HG02759 (cell line): ENCODE measurements around the gene RBP4.

Experiments
- ATAC-seq: cut with Tn5 transposase; IDR thresholded peaks from one replicate; pipeline ENCODE4 v1.9.1; 2021; ENCODE audit warnings: mild to moderate bottlenecking, moderate library complexity; ENCODE audit not compliant: unreplicated experiment

The RBP4 gene

DNA sequence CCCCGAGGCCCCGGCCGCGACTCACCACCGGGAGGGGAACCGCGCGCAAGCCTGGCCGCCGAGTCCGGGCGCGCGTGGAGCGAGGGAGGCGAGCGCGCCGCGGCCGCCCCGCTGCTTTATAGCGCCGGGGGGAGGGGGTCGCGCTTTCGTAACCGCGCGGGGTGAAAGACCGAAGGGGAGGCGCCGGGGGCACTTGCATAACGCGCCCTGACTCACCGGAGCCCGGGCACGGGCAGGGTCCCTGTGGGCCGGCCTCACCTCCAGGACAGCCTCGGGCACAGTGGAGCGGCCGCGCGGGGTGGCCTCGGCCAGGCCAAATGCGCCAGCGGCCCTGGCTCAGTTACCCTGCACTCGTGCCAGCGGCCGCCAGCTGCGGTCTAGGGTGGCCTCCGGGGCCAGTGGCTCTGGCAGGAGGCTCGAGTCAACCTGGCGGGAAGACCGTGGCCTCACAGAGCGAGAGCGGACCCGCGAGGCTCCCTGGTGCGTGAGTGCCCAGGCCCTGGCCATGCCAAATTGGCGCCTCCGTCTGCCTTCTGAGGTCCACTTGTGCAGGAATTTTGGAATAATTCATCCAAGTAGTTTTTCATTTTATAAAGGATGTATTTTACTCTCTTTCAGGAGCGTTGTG lies at the start of gene RBP4:
RBP4 (minus strand) TSS at position 90 of the 628 bp plus-strand sequence. CDS start 207 bp downstream, outside the sequence.
- no peak for ATAC-seq

DNA sequence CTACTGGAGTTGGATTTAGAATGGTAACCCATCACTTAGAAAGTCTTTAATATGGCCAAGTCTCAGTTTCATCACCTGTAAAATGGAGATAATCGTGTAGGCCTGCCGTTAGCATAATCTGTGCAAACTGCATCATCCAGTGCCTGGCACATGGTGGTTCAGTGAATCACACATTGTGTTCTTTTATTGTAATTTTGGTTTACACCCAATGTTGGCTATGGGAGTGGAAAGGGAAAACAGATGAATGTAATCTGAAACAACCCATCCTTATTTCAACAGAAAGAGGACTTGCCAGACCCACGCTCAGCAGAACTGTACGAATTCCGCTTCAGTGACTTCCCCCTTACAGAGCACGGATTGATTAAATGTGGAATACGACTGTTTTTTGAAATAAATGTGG lies 38.8 kb upstream of the RBP4 start:
- no peak for ATAC-seq

DNA sequence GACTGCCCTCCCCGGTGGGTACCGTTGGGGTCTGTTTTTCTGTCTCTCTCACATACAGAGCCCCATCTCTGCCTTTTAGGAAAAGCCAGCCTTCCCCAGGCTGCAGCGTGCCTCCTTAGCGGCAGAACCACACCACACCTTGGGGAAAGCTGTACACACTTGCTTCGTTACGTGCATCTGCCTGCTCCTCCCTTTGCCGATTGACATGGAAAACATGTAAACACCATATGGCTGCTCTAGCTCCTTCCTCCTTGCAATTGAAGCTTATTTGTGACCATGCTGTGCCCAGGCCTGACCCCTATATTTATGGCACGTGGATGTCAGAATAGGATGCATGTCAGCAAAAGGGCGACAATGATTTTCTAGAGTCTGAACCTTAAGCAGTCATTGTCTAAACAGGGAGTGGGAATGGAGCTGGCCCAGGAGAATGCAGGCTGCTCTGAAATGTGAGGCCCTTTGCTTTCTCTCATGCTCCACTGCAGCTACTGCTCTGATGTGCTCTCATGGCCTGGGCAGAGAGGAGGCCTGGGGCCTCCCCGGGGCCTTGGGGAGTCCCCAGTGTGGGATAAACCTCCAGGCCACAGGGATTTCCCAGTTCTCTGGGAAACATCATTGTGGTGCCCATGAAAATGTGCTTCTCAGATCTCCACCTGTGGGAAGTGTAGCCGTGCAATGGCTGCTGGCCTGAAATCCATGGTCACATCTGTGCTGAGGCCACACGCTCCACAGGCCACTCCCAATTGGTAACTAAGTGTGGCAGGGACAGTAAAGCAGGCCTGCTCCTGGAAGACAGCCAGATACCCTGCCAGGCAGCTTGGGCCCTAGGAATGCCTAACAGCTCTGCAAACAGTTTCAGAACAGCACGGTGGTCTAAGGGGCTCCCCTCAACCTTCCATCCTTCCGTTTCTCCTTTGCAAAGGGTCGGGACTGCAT lies 29.9 kb upstream of the RBP4 start:
- no peak for ATAC-seq

DNA sequence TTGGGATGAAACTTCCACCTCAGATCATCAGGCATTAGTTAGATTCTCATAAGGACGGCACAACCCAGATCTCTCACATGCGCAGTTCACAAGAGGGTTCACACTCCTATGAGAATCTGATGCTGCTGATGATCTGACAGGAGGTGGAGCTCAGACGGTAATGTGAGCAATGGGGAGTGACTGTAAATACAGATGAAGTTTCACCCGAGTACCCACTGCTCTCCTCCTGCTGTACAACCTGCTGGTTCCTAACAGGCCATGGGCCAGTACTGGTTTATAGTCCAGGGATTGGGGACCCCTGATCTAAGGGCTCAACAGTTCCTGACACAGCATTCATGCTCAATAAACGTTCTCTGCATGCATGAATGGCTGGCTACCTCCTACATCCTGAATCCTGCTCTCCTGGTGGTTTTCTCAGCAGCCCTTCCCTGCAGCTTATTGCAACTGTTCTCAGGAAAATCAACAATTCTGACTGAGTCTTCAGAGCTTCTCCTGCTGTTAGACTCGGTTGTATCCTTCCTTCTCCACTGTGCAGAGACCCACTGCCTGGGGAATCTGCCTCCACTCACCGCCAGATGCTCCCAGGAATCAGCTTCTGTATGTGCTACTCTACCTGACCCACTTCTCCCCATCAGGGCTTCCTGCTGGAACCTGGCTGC lies 28.7 kb upstream of the RBP4 start:
- no peak for ATAC-seq

DNA sequence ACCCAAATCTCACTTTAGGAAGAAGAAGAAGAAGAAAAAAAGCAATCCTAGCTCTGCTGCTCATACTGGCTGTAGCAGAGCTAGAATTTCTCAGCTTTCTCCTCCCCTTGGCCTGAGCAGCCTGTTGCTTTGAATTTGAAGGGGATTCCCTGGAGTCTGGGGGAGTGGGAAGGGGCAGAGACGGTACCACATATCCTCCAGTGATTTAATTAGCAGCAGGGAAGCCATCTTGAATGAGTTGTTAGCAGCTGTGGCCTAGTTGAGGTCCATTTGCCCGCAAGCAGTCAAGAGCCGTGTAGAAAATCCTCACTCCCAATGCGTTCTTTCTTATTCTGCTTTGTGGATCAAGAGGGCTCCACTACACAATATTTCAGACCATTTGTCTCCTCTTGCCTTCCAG lies 27.8 kb upstream of the RBP4 start:
- ATAC-seq = no peak

DNA sequence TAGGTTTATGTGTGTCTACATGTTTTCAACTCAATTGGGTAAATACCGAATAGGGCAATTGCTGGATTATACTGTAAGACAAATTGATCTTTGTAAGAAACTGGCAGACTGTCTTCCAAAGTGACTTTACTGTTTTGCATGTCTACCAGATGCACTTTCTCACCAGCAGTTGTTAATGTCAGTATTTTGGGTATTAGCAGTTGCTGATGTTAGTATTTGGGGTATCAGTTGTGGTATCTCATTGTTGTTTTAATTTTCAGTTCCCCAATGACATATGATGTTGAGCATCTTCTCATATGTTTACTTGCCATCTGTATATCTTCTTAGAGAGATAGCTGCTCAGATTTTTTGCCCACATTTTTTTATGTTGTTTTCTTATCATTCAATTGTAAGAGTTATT lies 21.9 kb upstream of the RBP4 start:
- no peak for ATAC-seq

DNA sequence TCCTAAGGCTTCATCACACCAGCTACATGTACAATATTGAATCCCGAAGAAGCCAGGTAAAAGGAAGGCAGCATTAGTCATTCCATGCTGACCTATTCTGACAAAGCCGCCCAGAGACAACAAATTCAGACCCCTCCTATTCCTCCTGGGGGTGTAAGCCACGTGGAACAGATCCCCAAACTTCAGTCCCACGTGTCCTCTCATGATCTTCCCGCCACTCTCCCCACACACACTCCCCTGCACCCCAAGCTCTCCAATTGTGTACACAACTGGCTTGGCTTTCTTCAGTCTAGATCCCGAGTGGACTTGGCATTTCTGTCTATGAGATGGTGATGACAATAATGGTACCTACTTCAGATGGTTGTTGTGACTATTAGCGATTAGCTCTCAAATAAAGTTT lies 19.9 kb upstream of the RBP4 start:
- ATAC-seq = no peak

DNA sequence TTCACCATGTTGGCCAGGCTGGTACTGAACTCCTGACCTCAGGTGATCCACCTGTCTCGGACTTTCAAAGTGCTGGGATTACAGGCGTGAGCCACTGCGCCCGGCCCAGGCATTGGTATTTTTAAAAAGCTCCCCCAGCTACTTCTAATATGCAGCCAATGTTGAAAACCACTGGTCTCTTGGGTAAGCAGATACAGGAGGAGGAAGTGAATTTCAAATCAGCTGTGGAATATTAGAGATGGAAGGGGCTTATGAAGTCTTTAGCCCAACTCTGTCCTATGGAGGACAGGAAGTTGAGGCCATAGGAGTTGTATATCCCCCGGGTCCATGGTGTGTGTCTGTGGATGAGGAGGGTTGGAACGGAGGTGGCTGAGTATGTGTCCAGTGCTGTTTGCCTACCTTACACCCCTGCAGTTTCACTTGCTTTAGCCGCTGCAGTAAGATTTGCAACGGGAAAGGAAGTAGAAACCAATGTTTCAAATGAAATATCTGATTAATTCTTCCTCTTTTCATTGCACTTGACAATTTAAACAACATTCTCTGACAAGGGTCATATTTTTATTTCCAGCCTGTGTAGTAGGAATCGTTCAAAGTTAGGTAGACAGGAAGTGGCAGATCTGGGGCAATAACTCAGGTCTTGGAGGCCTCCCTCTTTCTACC lies 14.7 kb upstream of the RBP4 start:
- no peak for ATAC-seq

DNA sequence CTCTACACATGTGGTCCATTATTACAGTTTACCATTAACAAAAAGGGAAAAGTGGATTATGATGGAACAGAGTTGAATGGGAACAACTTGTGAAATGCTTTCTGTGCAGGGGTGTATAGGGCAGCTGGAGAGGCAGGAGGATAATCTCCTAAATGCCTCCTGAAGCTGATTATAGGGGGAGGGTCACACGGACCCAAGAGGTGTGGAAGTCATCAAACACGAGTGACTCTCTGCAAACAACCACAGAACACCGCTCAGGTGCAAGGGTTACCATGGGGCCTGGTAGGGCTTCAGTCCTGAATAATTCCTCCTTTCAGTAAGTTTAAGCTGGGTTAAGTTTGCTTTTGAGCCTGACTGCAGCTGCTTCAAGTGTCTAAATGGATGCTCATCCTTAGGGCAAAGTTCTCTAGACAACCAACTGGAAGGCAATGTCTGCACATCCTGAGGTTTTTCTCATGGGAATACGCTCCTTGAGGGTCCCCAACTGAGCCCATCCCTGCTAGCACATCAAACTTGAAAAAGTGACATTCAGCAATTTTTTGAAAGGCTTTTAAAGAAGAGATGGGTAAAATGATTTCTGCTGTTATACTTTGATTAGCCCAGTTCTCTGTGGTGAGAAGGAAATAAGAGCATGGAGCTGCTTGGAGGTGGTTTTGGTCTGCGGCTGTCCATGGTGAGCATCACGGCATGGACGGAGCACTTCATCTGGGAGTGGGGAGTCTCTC lies 13.2 kb upstream of the RBP4 start:
- ATAC-seq = no peak

DNA sequence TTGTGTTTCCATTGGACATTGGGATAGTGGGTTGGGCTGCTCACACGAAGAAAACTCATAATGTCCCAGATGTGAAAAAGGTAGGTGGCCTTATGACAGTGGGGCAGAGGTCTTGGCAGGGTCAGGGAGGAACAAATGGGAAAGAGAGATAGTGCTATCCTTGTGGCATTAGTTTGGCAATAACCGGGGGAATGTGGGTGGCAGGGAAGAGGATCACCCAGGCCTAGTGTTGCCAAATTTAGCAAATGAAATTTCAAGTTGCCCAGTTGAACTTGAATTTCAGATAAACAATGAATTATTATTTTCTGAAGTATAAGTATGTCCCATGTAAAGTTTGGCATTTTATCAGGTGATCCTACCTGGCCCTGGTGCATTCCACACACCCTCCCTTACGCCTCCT lies 12.1 kb upstream of the RBP4 start:
- no peak for ATAC-seq

DNA sequence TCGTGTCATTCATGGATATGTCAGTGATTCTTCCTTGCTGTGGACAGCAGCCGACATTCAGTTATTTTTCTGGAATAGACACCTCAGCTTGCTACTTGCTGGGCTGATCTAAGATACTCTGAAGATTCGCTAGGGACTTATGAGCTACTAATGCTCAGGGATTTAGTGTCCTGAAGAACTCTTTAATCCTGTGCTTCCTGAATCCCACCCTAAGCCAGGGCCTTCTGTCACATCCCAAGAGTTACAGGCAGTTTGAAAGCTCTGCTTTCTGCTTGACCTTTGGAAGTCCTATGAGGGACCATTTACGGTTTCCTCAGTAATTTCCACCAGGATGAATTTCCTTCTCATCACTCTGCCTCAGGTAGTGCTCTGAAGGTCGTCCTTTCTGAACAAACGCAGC lies 11.3 kb upstream of the RBP4 start, which contains the start of gene PDE6C:
PDE6C (plus strand) TSS at position 227 of the 400 bp plus-strand sequence. CDS start 189 bp downstream, outside the sequence.
- no peak for ATAC-seq

DNA sequence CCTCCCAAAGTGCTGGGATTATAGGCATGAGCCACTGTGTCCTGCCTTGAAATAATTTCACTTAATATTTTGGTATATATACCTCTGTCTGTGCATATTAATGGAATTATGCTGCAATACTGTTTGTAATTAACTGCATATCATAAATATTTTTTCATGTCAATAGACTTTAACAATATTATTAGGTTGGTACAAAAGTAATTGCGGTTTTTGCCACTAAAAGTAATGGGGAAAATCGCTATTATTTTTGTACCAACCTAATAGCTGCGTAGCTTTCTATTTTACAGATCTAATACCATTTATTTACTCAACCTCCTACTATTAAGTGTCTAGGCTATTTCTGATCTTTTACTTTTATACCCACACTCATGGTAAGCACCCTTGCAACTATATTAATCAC lies 7.4 kb upstream of the RBP4 start:
- ATAC-seq = no peak

DNA sequence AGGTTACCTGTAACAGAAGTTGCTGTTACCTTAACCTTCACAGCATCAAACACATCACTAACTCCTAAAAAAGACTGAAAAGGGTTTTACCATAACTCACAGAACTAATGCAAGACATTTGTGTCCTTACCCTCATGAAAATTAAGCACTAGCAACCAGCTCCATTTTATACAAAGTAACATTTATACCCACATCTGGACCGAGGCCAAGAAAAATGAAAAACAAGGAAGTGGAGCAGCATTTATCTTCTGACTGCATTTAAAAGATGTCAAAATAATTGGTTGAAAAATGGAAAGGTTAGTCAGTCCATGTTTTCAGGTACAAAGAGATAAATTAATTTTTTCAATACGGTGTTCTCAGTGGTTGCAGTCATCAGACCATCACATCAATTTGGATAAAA lies 3.1 kb upstream of the RBP4 start:
- ATAC-seq = no peak

DNA sequence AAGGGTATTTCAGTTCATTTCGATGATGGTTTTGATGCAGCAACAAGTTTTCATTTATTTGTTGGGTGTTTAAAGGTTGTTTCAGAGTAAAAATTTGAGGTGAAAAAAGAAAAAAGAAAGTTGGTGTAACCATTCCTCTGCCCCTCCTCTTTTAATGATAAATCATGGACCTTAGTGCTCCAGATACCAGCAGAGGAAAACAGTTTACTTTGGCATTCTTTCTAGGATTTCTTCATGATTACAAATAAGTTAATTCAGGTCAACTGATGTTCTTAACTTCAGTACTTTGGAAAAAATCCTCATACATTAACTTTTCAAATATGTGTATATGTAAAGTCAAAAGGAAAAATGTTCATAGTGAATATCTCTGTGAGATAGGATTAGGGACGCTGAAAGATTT lies 2.0 kb upstream of the RBP4 start:
- ATAC-seq = no peak

DNA sequence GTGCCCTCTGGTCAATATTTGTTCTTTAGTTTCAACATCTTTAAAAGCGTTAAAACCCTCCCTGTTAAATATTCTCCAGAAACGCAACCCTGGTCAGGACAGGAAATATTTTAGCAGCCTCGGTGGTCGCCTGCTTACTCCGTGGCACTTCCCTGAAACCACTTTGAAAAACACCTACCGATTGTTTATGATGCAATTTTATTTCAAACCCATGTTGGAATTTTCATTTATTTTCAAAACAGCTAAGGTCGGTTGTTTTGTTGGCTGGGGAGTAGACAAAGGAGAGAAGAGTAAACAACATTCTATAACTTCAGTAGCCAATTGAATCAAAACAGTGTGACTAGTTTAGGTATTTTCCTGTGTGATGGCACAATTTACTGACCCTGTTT lies 733 bp upstream of the RBP4 start:
- no peak for ATAC-seq

DNA sequence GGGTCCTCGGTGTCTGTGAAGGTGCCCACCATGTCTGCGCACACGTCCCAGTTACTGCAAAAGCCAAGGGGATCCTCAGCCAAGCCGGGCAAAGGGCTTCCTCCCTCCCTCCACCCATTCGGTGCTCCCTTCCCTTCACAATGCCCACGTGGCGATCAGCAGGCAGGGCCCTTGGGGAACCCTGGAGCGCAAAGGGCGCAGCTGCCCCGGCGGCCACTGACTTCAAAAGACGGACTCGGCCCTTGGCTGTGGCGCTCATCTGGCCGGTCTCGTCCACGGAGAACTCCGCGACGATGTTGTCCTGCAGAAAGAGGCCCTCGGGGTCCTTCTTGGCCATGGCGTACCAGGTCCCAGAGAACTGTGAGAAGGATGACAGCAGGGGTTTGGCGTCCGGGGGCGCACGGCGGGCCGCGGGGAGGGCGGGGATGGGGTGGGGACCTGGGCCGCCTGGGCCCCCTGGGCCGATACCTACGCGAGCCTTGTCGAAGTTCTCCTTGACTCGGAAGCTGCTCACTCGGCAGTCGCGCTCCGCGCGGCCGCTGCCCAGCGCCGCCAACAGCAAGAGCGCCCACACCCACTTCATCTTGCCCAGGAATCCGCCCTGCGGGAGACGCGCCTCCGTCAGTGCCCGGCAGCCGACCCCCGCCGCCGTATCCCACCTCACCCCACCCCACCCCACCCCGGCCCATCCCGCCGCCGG lies 439 bp downstream of the RBP4 start:
- ATAC-seq = no peak

DNA sequence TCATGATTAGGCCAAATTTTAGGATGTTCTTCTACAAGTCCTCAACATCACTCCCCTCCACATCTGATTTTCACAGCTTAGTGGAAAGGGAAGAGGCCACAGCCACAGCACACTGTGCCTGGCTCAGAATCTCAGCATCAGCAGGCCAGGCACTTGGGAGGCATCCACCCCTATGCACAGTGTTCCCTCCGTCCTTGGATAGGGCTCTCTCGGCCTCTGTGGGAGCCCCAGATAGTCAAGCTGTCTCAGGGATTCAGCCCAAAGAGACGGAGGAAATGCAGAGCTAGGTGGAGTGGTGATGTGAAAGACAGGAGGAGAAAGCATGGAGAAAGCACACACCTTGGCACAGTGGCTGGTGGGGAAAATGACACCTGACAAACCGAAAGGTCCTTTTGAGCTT lies 1.3 kb downstream of the RBP4 start:
- no peak for ATAC-seq

DNA sequence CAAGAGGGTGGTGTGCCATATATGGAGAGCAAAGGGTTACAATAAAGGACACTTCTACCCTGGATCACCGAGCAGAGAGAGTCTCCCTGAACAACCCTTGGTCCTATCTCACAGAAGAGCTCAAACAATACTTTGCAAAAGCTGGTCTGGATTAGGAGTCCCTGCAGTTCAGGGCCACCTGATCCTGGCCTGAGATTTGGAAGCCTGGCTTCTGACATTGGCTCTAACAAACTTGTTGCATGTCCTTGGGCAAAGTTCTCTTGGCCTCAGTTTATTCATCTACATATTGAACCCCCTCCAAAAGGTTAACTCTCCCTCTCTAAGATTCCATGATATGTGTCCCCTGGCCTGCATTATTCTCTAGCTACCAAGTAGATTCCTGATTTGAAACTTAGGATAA lies 1.7 kb downstream of the RBP4 start:
- no peak for ATAC-seq

DNA sequence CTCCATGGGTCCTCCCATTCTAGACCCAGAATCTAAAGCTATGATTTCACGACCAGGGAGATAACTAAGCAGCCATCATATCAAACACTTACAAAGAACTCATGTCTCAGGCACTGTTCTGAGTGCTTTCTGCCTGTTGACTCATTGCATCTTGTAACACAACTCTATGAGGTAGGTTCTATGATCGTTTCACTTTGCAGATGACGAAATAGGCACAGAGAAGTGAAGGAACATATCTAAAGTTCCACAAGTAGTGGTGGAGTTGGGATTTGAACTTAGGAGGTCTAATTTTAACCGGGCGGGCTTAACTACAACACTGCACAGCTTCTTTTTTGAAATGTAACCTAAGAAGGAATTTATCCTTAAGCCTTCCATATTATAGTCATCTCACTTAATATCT lies 2.9 kb downstream of the RBP4 start:
- ATAC-seq = no peak

DNA sequence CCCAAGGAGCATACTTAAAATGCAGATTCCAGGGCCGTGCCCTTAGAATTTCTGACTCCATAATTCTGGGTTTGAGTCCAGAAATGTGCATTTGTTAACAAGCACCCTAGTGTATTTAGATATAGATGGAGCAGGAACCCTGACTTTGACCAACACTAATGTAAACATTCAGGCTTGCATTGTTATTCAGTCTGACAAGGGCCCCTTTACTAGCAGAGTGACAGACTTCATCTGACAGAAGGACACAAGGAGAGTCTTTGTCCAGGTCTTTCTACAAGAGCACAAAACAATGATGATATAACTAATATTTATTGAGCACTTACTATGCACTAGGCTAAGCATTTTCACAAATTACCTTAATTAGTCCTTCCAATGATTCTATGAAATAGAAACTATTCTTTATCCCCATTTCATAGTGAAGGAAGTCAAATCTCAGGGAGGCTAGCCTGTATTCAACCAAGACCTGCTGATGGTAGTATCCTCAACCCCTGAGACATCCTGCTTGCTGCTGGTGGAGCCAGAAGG lies 3.9 kb downstream of the RBP4 start:
- ATAC-seq = no peak
